ENCODE measurements around the gene HES7.

- TF ChIP-seq, protein P1, sequence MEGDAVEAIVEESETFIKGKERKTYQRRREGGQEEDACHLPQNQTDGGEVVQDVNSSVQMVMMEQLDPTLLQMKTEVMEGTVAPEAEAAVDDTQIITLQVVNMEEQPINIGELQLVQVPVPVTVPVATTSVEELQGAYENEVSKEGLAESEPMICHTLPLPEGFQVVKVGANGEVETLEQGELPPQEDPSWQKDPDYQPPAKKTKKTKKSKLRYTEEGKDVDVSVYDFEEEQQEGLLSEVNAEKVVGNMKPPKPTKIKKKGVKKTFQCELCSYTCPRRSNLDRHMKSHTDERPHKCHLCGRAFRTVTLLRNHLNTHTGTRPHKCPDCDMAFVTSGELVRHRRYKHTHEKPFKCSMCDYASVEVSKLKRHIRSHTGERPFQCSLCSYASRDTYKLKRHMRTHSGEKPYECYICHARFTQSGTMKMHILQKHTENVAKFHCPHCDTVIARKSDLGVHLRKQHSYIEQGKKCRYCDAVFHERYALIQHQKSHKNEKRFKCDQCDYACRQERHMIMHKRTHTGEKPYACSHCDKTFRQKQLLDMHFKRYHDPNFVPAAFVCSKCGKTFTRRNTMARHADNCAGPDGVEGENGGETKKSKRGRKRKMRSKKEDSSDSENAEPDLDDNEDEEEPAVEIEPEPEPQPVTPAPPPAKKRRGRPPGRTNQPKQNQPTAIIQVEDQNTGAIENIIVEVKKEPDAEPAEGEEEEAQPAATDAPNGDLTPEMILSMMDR (IDR thresholded peaks at IDR 0.05 in 2 of 3, conservative IDR thresholded peaks at IDR 0.05 in 1 of 3; ENCODE audit: insufficient read depth in 2 of 3, low read depth in 1 of 3, low read length in 3 of 3): no peak
- TF ChIP-seq EP300 (IDR thresholded peaks at IDR 0.05; ENCODE audit: low read length): no peak
- TF ChIP-seq SMARCC2 (IDR thresholded peaks at IDR 0.05; ENCODE audit: low read depth): no peak
- TF ChIP-seq TCF7L2 (IDR thresholded peaks at IDR 0.05; ENCODE audit: low read depth, low read length): no peak
- TF ChIP-seq KDM4B (IDR thresholded peaks at IDR 0.05; ENCODE audit: borderline replicate concordance in 2 of 2, low read depth in 1 of 2): no peak
- TF ChIP-seq CC2D1A (IDR thresholded peaks at IDR 0.05): no peak
- TF ChIP-seq ZFP36 (IDR thresholded peaks at IDR 0.05; ENCODE audit: low read depth, low read length, partially characterized antibody): no peak
- TF ChIP-seq RFX5 (IDR thresholded peaks at IDR 0.05; ENCODE audit: low read depth, low read length): no peak
- TF ChIP-seq POLR2AphosphoS5 (IDR thresholded peaks at IDR 0.05; ENCODE audit: control insufficient read depth, insufficient read depth, low read depth, low read length): no peak
- TF ChIP-seq RUNX1 (IDR thresholded peaks at IDR 0.05; ENCODE audit: low read depth): no peak
- no peak for TF ChIP-seq ZNF316 (IDR thresholded peaks at IDR 0.05)
Observed at GRCh38 chr17:8160741-8161221, 36.9 kb upstream of the HES7 start.

All from K562 (cell line).